Neuronal stem cell (in vitro differentiated cells): ENCODE measurements around the gene CEBPA.
"Not testable (repeated sequence)": the region's sequence is repeated elsewhere in the genome, so short reads cannot be mapped to it uniquely, and the experiment has no call there.

Experiments
- DNase-seq: peaks from one replicate; pipeline ENCODE4 v3.0.0-alpha.2; 2013; ENCODE audit warnings: low spot score
- H2AFZ ChIP-seq: one replicate; pipeline ENCODE4 v1.6.1; 2013; ENCODE audit warnings: mild to moderate bottlenecking, low read length, inconsistent platforms
- H2AK5ac ChIP-seq: 2 replicates; pipeline ENCODE4 v1.6.1; 2013; ENCODE audit warnings: low read depth, mild to moderate bottlenecking, inconsistent platforms, low read length, moderate library complexity, mixed read lengths
- H2BK120ac ChIP-seq: 2 replicates; pipeline ENCODE4 v1.6.1; 2013; ENCODE audit warnings: low read depth, mild to moderate bottlenecking, inconsistent platforms, low read length, moderate library complexity, mixed read lengths
- H2BK12ac ChIP-seq: one replicate; pipeline ENCODE4 v1.6.1; 2013; ENCODE audit warnings: low read length, inconsistent platforms
- H2BK15ac ChIP-seq: 2 replicates; pipeline ENCODE4 v1.6.1; 2013; ENCODE audit warnings: mild to moderate bottlenecking, low read length, inconsistent platforms, mixed read lengths
- H2BK5ac ChIP-seq: one replicate; pipeline ENCODE4 v1.6.1; 2013; ENCODE audit warnings: inconsistent platforms, mild to moderate bottlenecking, low read length, moderate library complexity
- H3K14ac ChIP-seq: one replicate; pipeline ENCODE4 v1.6.1; 2013; ENCODE audit warnings: low read length, inconsistent platforms
- H3K18ac ChIP-seq: 2 replicates; pipeline ENCODE4 v1.6.1; 2013; ENCODE audit warnings: low read length, inconsistent platforms
- H3K23ac ChIP-seq: 2 replicates; pipeline ENCODE4 v1.6.1; 2013; ENCODE audit warnings: low read depth, mild to moderate bottlenecking, mixed read lengths, low read length, inconsistent platforms; ENCODE audit not compliant: poor library complexity
- H3K27ac ChIP-seq: replicated peaks from 3 replicates; pipeline ENCODE4 v1.5.1; 2013; ENCODE audit warnings: low read length, inconsistent platforms
- H3K27me3 ChIP-seq, 3 experiments: 2 replicates each; pipeline ENCODE4 v1.6.1; 2013; ENCODE audit warnings: low read length in 3 of 3, mild to moderate bottlenecking in 2 of 3, inconsistent platforms in 1 of 3, low read depth in 1 of 3, mixed read lengths in 1 of 3, moderate library complexity in 1 of 3; ENCODE audit not compliant: control insufficient read depth in 3 of 3, insufficient read depth in 3 of 3
- H3K36me3 ChIP-seq, 2 donors: replicated peaks in 1 of 2; 2 replicates each; pipeline ENCODE4 v1.6.1; 2013; ENCODE audit warnings: low read length in 2 of 2; ENCODE audit not compliant: control insufficient read depth in 2 of 2, insufficient read depth in 2 of 2
- H3K4ac ChIP-seq: 2 replicates; pipeline ENCODE4 v1.6.1; 2013; ENCODE audit warnings: inconsistent platforms, mild to moderate bottlenecking, low read length, moderate library complexity
- H3K4me1 ChIP-seq, 2 donors: 1 replicate in 1 of 2; 2 replicates in 1 of 2; pipeline ENCODE4 v1.6.1; 2013; ENCODE audit warnings: low read length in 2 of 2, low read depth in 1 of 2; ENCODE audit not compliant: control insufficient read depth in 2 of 2, insufficient read depth in 1 of 2
- H3K4me2 ChIP-seq: one replicate; pipeline ENCODE4 v1.6.1; 2013; ENCODE audit warnings: mild to moderate bottlenecking, low read length, inconsistent platforms; ENCODE audit not compliant: insufficient read depth, poor library complexity, severe bottlenecking
- H3K4me3 ChIP-seq, 2 donors: 2 replicates each; pipeline ENCODE4 v1.5.1; 2013; ENCODE audit warnings: low read length in 2 of 2, mild to moderate bottlenecking in 2 of 2, inconsistent platforms in 1 of 2, moderate library complexity in 1 of 2
- H3K79me1 ChIP-seq: one replicate; pipeline ENCODE4 v1.6.1; 2013; ENCODE audit warnings: low read depth, mild to moderate bottlenecking, inconsistent platforms, low read length, moderate library complexity
- H3K9ac ChIP-seq: one replicate; pipeline ENCODE4 v1.6.1; 2013; ENCODE audit warnings: mild to moderate bottlenecking, low read depth, low read length, inconsistent platforms; ENCODE audit not compliant: poor library complexity
- H3K9me3 ChIP-seq, 2 donors: replicated peaks in 1 of 2; 2 replicates each; pipeline versions ENCODE3 to v1.6.1; 2013; ENCODE audit warnings: low read length in 2 of 2, mild to moderate bottlenecking in 2 of 2, inconsistent platforms in 1 of 2, low read depth in 1 of 2, mixed read lengths in 1 of 2, moderate library complexity in 1 of 2; ENCODE audit not compliant: control insufficient read depth in 2 of 2, insufficient read depth in 1 of 2
- H4K8ac ChIP-seq: one replicate; pipeline ENCODE4 v1.6.1; 2013; ENCODE audit warnings: low read depth, mild to moderate bottlenecking, inconsistent platforms, low read length, moderate library complexity
- H4K91ac ChIP-seq: one replicate; pipeline ENCODE4 v1.6.1; 2013; ENCODE audit warnings: low read length, low read depth, mild to moderate bottlenecking, inconsistent platforms; ENCODE audit not compliant: poor library complexity
- WGBS, 2 donors: extraction: QIAGEN DNeasy Blood & Tissue Kit; methylation state at CpG; one replicate each; pipeline ENCODE4 v1.1.7; 2013; ENCODE audit warnings: missing lambda C conversion rate in 2 of 2, mixed read lengths in 1 of 2; ENCODE audit not compliant: insufficient read length in 2 of 2, insufficient replicate concordance in 1 of 2; ENCODE audit errors: extremely low coverage in 2 of 2; 5-methylcytosine and 5-hydroxymethylcytosine counted together

Gene CEBPA

DNA sequence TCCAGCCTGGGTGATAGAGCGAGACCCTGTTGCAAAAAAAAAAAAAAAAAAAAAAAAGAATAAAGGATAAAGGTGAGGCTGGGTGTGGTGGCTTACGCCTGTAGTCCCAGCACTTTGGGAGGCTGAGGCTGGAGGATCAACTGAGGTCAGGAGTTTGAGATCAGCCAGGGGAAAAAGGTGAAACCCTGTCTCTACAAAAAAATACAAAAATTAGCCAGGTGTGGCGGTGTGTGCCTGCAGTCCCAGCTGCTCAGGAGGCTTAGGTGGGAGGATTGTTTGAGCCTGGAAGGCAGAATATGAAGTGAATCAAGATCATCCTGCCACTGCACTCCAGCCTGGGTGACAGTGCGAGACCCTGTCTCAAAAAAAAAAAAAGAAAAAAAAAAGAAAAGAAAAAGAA is 15.7 kb upstream of the CEBPA start:
- DNase-seq, H3K4me2 ChIP-seq, H2AK5ac ChIP-seq, H3K27ac ChIP-seq, H2BK120ac ChIP-seq, H3K4me3 ChIP-seq, H4K91ac ChIP-seq, H3K27me3 ChIP-seq, H3K4me1 ChIP-seq, H2AFZ ChIP-seq, H3K79me1 ChIP-seq, H3K36me3 ChIP-seq, H3K14ac ChIP-seq, H2BK12ac ChIP-seq, H2BK15ac ChIP-seq, H4K8ac ChIP-seq, H3K9me3 ChIP-seq, H3K18ac ChIP-seq, H3K4ac ChIP-seq, H2BK5ac ChIP-seq, H3K23ac ChIP-seq, H3K9ac ChIP-seq: not testable (repeated sequence)
- no CpG with 5 or more reads among the region's 4 CpGs for WGBS, 2 donors

DNA sequence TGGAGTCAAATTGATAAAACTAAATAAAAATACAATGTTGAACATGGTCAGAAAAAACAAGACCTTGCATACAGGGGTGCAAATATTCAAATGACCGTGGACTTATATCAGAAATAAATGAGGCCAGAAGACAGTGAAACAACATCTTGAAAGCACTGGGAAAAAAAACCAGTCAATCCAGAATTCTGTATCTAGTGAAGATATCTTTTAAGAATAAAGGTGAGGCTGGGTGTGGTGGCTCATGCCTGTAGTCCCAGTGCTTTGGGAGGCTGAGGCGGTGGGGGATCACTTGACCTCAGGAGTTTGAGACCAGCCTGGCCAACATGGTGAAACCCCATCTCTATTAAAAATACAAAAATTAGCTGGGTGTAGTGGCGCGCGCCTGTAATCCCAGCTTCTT is 15.2 kb upstream of the CEBPA start:
- H2AK5ac ChIP-seq: no peak overlapping the region
- no peak for DNase-seq
- H2AFZ ChIP-seq: no peak overlapping the region
- peaks cover 0 to 2% of the 10 kb centered on the region in 2 donors for H3K9me3 ChIP-seq
- H3K4me3 ChIP-seq: no peak overlapping the region
- H2BK12ac ChIP-seq: no peak overlapping the region
- no peak overlapping the region for H3K27ac ChIP-seq
- no peak overlapping the region for H2BK120ac ChIP-seq
- no peak overlapping the region for H3K9ac ChIP-seq
- no peak overlapping the region for H3K23ac ChIP-seq
- no peaks in the 10 kb centered on the region for H3K27me3 ChIP-seq
- no peaks in the 10 kb centered on the region for H3K79me1 ChIP-seq
- H2BK15ac ChIP-seq: no peak overlapping the region
- H2BK5ac ChIP-seq: no peak overlapping the region
- H3K18ac ChIP-seq: no peak overlapping the region
- no peak overlapping the region for H4K8ac ChIP-seq
- no CpG with 5 or more reads among the region's 5 CpGs for WGBS, 2 donors
- H3K14ac ChIP-seq: no peak overlapping the region
- H3K4ac ChIP-seq: no peak overlapping the region
- H3K4me1 ChIP-seq: no peaks in the 10 kb centered on the region
- no peak overlapping the region for H4K91ac ChIP-seq
- no peak overlapping the region for H3K4me2 ChIP-seq
- H3K36me3 ChIP-seq: no peaks in the 10 kb centered on the region

DNA sequence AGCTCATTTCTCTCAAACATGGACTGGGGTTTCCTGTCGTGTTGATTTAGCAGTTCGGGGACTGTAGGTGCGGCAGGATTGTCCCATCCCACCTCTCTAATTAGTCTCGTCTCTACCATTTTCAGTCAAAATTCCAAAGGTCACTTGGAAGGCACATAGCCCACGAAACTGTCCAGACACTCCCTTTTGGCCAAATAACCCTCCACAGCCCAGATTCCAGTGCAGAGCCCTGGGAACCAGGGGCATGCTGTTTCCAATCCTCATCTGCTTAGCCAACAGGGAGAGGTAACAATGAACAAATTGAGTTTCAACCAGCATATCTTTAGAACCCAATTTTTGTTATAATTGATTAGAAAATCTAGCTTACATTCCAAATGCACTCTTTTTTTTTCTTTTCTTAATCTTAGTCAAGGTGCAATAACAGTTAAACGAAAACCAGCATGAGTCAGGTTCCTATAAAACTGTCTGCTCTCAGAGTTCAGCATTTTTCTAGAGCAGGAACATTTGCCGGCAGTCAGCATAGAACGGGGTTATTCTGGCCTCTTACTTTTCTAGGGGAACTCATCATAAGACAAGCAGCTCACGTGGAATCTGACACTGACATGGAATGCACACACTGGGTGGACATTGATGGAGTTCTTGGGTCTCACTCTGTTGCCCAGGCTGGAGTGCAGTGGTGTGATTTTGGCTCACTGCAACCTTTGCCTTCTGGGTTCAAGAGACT is 14.4 kb upstream of the CEBPA start:
- DNase-seq: no peak
- Histone ChIP-seq H3K4me1 (no peaks in the 10 kb centered on the region), H2AK5ac (no peak overlapping the region), H3K4me2 (no peak overlapping the region), H3K23ac (no peak overlapping the region), H3K14ac (no peak overlapping the region), H3K9ac (no peak overlapping the region), H3K27ac (no peak overlapping the region), H3K18ac (no peak overlapping the region), H2BK5ac (no peak overlapping the region), H3K4ac (no peak overlapping the region), H2AFZ (no peak overlapping the region), H3K79me1 (no peaks in the 10 kb centered on the region), H2BK15ac (no peak overlapping the region), H3K9me3 (no peaks in the 10 kb centered on the region), H3K36me3 (no peaks in the 10 kb centered on the region), H2BK120ac (no peak overlapping the region), H3K4me3 (no peak overlapping the region), H4K91ac (no peak overlapping the region), H2BK12ac (no peak overlapping the region), H3K27me3 (no peaks in the 10 kb centered on the region), H4K8ac (no peak overlapping the region)
- no CpG with 5 or more reads among the region's 9 CpGs for WGBS, 2 donors

DNA sequence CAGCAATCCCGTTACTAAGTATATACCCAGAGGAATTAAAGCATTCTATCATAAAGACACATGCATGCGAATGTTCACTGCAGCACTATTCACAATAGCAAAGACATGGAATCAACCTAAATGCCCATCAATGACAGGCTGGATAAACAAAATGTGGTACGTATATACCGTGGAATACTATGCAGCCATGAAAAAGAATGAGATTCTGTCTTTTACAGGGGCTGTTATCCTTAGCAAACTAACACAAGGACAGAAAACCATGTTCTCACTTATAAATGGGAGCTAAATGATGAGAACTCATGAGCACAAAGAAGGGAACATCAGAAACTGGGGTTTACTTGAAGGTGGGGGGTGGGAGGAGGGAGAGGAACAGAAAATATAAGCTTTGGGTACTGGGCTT is 10.5 kb upstream of the CEBPA start:
- WGBS, 2 donors: no CpG with 5 or more reads among the region's 4 CpGs
- not testable (repeated sequence) for H3K4me3 ChIP-seq, H2BK12ac ChIP-seq, H3K14ac ChIP-seq, H3K27ac ChIP-seq, H2AK5ac ChIP-seq, H3K27me3 ChIP-seq, H2BK15ac ChIP-seq, H2BK120ac ChIP-seq, DNase-seq, H3K4me2 ChIP-seq, H3K9me3 ChIP-seq, H4K91ac ChIP-seq, H3K18ac ChIP-seq, H3K36me3 ChIP-seq, H3K79me1 ChIP-seq, H3K9ac ChIP-seq, H3K4me1 ChIP-seq, H4K8ac ChIP-seq, H2AFZ ChIP-seq, H3K23ac ChIP-seq, H3K4ac ChIP-seq, H2BK5ac ChIP-seq
